Neutrophil (primary cell): ENCODE measurements around the gene COG1.

Source experiments
- H3K27ac ChIP-seq: fragments of 200-600 bp; sonication (generic); 2 replicates; pipeline ENCODE4 v1.5.1; 2016; ENCODE audit warnings: mild to moderate bottlenecking, moderate library complexity
- H3K27me3 ChIP-seq: fragments of 200-600 bp; sonication (generic); 2 replicates; pipeline ENCODE4 v1.6.0; 2016; ENCODE audit warnings: mild to moderate bottlenecking
- H3K36me3 ChIP-seq: fragments of 200-600 bp; sonication (generic); 2 replicates; pipeline ENCODE4 v1.5.1; 2017
- H3K4me1 ChIP-seq, 2 experiments: fragments of 200-600 bp in 1 of 2; sonication (generic) in 1 of 2; 1 replicate in 1 of 2; 2 replicates in 1 of 2; pipeline versions ENCODE4 v1.5.1 to v1.6.1; 2013 to 2016; ENCODE audit warnings: low read depth in 1 of 2, low read length in 1 of 2, mild to moderate bottlenecking in 1 of 2, moderate library complexity in 1 of 2; ENCODE audit not compliant: control insufficient read depth in 1 of 2, insufficient read depth in 1 of 2
- H3K4me3 ChIP-seq, 2 experiments: fragments of 200-600 bp in 1 of 2; sonication (generic) in 1 of 2; 1 replicate in 1 of 2; 2 replicates in 1 of 2; pipeline ENCODE4 v1.5.1; 2013 to 2016; ENCODE audit warnings: low read depth in 1 of 2, low read length in 1 of 2, mild to moderate bottlenecking in 1 of 2, moderate library complexity in 1 of 2
- H3K9me3 ChIP-seq: fragments of 200-600 bp; sonication (generic); 2 replicates; pipeline ENCODE4 v1.5.1; 2016
- CTCF ChIP-seq: fragments of 200-600 bp; sonication (generic); IDR thresholded peaks from 2 replicates; pipeline ENCODE4 v1.5.1; 2016; ENCODE audit warnings: antibody characterized with exemption

COG1 gene

GRCh38 chr17:73187203-73187769, 5.6 kb upstream of the COG1 start:
- no peaks in the 10 kb centered on the region for H3K27me3 ChIP-seq
- H3K4me1 ChIP-seq: peaks cover 23 to 25% of the 10 kb centered on the region in 2 experiments
- no peak for TF ChIP-seq CTCF
- H3K27ac ChIP-seq: no peak overlapping the region
- no peaks in the 10 kb centered on the region for H3K36me3 ChIP-seq
- H3K9me3 ChIP-seq: no peaks in the 10 kb centered on the region
- H3K4me3 ChIP-seq: no peak overlapping the region

GRCh38 chr17:73188011-73188410, 4.8 kb upstream of the COG1 start:
- no peaks in the 10 kb centered on the region for H3K36me3 ChIP-seq
- no peak for TF ChIP-seq CTCF
- no peaks in the 10 kb centered on the region for H3K9me3 ChIP-seq
- peaks cover 23 to 25% of the 10 kb centered on the region in 2 experiments for H3K4me1 ChIP-seq
- H3K27me3 ChIP-seq: no peaks in the 10 kb centered on the region
- H3K4me3 ChIP-seq: no peak overlapping the region
- H3K27ac ChIP-seq: no peak overlapping the region

- no peak overlapping the region for H3K4me3 ChIP-seq
- no peak overlapping the region for H3K27ac ChIP-seq
- TF ChIP-seq CTCF: no peak
- no peaks in the 10 kb centered on the region for H3K27me3 ChIP-seq
- no peaks in the 10 kb centered on the region for H3K36me3 ChIP-seq
- no peaks in the 10 kb centered on the region for H3K9me3 ChIP-seq
- peaks cover 22 to 23% of the 10 kb centered on the region in 2 experiments for H3K4me1 ChIP-seq
These were observed 3.3 kb upstream of the COG1 start for GRCh38 chr17:73189417-73190099.

- Histone ChIP-seq H3K36me3 (peaks cover 4% of the 10 kb centered on the region), H3K9me3 (no peaks in the 10 kb centered on the region), H3K4me1 (peaks cover 18 to 20% of the 10 kb centered on the region in 2 experiments), H3K4me3 (peak overlapping the region; percentile 93 to 96), H3K27me3 (no peaks in the 10 kb centered on the region), H3K27ac (peak overlapping the region; percentile 86)
- TF ChIP-seq CTCF: peak; percentile 76
These were observed 1.2 kb upstream of the COG1 start for GRCh38 chr17:73191443-73192205.

- Histone ChIP-seq H3K4me3 (peak overlapping the region; percentile 93 to 96), H3K27me3 (no peaks in the 10 kb centered on the region), H3K4me1 (peaks cover 18 to 20% of the 10 kb centered on the region in 2 experiments), H3K27ac (peak overlapping the region; percentile 86), H3K36me3 (peaks cover 11% of the 10 kb centered on the region), H3K9me3 (no peaks in the 10 kb centered on the region)
- TF ChIP-seq CTCF: no peak
These were observed 505 bp upstream of the COG1 start for GRCh38 chr17:73192206-73192893.
